OCI-LY1 (cell line): ENCODE data around the gene SPATA32.

ENCODE experiments used
- EZH2 ChIP-seq: fragments of 200-600 bp; sonication (generic), shearing (Covaris generic); IDR thresholded peaks from 2 replicates; pipeline ENCODE4 v1.8.0; 2017; ENCODE audit warnings: borderline replicate concordance, mixed run types, mild to moderate bottlenecking, antibody characterized with exemption, low read length, moderate library complexity, mixed read lengths
- TF ChIP-seq, protein P1 (sequence below): fragments of 200-600 bp; sonication (generic), shearing (Covaris generic); IDR thresholded peaks from 2 replicates; pipeline ENCODE4 v1.5.1; 2017; ENCODE audit warnings: mild to moderate bottlenecking, antibody characterized with exemption, low read length, moderate library complexity, mixed read lengths

DNA sequence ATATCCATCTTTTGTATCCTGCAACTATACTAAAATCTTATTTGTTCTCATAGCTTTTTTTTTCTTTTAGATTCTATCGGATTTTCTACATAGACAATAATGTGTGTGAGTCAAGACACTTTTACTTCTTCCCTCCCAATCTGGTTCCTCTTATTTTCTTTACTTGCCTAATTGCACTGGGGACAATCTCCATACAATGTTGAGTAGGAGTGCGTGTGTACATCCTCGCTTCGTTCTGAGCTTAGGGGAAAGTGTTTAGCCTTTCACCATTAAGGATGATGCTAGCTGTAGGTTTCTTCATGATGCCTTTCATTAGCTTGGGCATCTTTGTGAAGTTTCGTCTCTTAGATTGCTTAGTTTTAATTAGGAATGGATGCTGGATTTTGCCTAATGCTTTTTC, 2.9 kb downstream of the SPATA32 start:
- TF ChIP-seq, protein P1, sequence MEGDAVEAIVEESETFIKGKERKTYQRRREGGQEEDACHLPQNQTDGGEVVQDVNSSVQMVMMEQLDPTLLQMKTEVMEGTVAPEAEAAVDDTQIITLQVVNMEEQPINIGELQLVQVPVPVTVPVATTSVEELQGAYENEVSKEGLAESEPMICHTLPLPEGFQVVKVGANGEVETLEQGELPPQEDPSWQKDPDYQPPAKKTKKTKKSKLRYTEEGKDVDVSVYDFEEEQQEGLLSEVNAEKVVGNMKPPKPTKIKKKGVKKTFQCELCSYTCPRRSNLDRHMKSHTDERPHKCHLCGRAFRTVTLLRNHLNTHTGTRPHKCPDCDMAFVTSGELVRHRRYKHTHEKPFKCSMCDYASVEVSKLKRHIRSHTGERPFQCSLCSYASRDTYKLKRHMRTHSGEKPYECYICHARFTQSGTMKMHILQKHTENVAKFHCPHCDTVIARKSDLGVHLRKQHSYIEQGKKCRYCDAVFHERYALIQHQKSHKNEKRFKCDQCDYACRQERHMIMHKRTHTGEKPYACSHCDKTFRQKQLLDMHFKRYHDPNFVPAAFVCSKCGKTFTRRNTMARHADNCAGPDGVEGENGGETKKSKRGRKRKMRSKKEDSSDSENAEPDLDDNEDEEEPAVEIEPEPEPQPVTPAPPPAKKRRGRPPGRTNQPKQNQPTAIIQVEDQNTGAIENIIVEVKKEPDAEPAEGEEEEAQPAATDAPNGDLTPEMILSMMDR: no peak
- TF ChIP-seq EZH2: no peak
